ENCODE results near the gene GFRA3. TPM values are rescaled to one million over a fixed set of nuclear protein-coding genes. Genes with fewer than 3 reads are reported as not detected.
"Not testable (repeated sequence)": the region's sequence is repeated elsewhere in the genome, so short reads cannot be mapped to it uniquely, and the experiment has no call there.

Gene GFRA3
- polyA plus RNA-seq, 1 donor: 3.2 TPM

DNA sequence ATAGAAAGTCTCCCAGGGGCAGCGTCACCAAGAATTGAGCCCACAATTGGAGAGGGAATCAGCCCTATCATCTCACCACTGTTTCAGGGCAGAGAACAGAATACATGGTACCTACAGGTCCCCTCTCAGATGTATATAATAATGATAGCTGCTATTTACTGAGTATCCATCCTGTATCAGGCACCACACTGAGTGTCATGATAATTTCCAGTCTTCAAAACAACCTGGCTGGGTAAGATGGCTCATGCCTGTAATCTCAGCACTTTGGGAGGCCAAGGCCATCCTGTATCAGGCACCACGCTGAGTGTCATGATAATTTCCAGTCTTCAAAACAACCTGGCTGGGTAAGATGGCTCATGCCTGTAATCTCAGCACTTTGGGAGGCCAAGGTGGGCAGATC is 26.6 kb downstream of the GFRA3 start:
- not testable (repeated sequence) for DNase-seq

GRCh38 chr5:138246822-138247221 is 27.6 kb downstream of the GFRA3 start:
- DNase-seq: no peak

DNA sequence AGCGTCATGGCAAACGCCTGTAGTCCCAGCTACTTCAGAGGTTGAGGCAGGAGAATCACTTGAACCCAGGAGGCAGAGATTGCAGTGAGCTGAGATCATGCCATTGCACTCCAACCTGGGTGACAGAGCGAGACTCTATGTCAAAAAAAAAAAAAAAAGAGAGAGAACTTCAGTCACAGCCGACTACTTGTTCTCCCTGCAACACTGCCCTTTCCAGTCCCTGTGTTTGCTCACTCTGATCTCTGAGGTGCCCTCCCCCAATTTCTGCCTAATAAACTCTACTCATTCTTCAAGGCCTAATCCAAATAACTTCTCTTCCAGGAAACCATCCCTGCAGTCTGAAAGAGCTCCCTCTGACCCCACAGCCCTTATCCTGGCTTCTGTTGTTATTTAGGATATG is 28.1 kb downstream of the GFRA3 start:
- no peak for DNase-seq

DNA sequence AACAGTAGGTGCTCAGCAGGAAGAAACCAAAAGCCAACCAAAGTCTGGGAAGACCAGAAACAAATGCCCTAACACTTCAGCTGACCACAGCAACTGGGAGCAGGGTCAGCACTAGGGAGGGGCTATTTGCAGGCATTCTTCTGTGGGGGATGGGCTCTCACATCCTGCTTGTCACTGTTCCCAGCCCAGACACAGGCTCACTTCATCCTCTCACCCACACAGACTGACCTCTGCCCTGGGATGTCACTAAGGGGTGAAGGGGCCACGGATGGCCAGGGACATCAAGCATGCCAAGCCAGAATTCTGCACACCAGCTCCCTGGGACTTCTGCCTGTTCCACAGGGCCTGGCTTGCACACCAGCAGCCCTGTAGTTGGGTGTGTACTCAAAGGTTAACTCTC is 28.7 kb downstream of the GFRA3 start:
- no peak for DNase-seq

- no peak for DNase-seq
Observed at GRCh38 chr5:138243794-138244193, 30.6 kb downstream of the GFRA3 start.

GRCh38 chr5:138241688-138242571 is 32.5 kb downstream of the GFRA3 start:
- DNase-seq: peak; percentile 33

- DNase-seq: no peak
Observed at GRCh38 chr5:138240650-138241385, 33.6 kb downstream of the GFRA3 start.

GRCh38 chr5:138238034-138238433 is 36.4 kb downstream of the GFRA3 start:
- DNase-seq: no peak

GRCh38 chr5:138234651-138235050 is 39.8 kb downstream of the GFRA3 start:
- no peak for DNase-seq

GRCh38 chr5:138233280-138233679 is 41.1 kb downstream of the GFRA3 start:
- DNase-seq: no peak

DNA sequence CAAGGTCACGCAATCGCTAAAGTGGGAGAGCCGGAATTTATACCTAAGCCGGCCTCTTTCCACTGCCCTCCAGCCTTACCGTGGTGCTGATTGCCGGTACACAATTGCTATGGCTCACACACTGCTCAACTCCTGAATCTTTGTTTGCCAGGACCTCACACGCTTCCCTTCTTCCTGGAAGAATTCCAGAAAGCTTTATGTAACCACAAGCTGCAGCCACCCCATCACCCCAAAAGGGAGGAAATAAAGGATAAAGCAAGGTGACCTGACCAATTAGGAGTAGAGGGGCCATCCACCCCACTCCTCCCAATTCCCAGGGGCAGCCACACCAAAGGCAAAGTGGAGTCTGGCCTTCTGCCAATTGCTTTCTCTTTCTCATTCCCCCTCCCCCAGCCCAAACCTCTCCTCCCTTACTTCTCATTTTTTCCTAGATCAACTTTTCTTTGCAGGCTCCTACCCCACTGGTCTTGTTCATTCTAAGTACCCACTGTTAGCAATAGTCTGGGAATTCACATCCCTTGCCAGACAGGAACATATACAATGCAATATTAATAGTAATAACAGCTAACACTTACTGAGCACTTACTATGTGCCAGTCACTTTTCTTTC is 43.3 kb downstream of the GFRA3 start:
- DNase-seq: no peak

DNA sequence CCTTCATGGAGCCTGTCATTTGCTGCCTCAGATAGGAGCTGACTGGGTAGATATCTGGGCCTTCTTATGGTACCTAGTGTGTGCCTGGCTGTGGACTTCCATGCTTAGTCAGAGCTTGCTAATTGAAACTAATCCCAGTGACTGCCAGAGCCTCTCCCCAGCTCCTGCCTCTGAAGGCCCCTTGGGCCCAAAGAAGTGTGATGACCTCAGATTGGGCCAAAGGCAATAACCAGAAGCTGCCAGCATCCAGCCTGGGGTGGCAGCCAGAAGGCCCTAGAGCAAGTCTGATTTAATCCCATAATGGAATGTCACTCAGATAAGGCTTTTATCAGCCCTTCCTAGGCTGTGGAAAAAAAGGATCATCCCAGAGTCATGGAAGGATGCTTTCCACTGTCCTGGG is 44.2 kb downstream of the GFRA3 start:
- no peak for DNase-seq

DNA sequence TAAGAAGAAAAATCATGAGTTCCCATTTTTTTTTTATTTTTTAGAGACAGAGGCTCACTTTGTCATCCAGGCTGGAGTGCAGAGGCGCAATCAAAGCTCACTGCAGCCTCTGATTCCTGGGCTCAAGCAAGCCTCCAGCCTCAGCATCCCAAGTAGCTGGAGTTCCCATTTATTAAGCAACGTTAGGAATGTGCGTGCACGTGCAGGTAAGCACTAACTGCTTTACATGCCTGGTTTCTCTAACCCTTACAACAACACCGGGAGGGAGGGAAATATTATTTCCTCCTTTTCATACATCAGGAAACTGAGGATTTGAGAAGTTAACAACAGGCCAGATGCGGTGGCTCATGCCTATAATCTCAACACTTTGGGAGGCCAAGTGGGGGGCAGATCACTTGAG is 45.0 kb downstream of the GFRA3 start:
- DNase-seq: no peak

DNA sequence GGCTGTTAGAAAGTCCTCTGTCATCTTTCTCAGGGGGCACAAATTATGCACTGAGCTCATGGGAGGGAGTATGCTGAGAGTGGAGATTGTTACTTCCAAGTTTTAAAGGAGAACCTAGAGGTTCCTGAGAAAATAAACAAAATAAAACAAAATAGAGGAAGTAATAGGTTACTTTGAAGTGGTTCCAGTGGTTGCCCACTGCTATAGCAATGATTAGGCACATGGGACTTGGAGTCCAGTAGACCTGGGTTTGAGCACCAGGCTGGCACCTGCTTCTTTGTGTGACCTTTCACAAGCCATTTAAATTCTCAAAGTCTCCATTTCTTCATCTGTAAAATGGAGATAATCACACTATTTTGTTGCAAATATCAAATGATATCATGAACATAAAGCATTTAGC is 47.5 kb downstream of the GFRA3 start:
- no peak for DNase-seq

DNA sequence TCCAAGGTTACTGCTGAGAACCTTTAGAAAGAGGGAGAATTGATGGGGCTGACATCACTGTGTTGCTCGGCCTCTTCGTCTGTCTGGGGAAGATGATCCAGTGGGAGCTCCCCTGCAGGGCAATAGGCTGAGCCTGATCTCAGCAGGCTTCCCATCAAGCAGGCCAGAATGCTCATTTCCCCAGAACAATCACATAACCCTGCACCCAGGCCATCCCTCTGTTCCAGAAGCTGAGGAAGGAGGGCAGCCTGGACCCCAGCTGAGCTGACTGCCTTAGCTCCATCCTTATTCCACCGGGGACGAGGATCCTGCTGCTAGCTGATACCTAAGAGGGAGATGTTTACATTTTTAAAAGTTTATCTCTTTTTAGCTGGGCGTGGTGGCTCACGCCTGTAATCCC is 49.7 kb downstream of the GFRA3 start:
- no peak for DNase-seq

- DNase-seq: no peak
Observed at GRCh38 chr5:138223532-138223931, 50.9 kb downstream of the GFRA3 start.

DNA sequence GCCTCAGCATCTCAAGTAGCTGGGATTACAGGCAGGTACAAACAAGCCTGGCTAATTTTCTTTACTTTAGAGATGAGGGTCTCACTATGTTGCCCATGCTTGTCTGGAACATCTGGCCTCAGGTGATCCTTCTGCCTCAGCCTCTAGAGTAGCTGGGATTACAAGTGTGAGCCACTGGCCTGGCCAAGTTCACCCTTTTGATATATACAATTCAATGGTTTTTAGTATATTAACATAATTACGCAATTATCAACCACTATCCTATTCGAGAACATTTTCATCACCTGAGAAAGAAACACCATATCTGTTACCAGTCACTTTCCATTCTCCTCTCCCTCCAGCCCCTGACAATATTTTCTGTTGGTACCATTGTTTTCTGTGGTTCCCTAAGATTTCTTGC is 57.6 kb downstream of the GFRA3 start:
- no peak for DNase-seq

DNA sequence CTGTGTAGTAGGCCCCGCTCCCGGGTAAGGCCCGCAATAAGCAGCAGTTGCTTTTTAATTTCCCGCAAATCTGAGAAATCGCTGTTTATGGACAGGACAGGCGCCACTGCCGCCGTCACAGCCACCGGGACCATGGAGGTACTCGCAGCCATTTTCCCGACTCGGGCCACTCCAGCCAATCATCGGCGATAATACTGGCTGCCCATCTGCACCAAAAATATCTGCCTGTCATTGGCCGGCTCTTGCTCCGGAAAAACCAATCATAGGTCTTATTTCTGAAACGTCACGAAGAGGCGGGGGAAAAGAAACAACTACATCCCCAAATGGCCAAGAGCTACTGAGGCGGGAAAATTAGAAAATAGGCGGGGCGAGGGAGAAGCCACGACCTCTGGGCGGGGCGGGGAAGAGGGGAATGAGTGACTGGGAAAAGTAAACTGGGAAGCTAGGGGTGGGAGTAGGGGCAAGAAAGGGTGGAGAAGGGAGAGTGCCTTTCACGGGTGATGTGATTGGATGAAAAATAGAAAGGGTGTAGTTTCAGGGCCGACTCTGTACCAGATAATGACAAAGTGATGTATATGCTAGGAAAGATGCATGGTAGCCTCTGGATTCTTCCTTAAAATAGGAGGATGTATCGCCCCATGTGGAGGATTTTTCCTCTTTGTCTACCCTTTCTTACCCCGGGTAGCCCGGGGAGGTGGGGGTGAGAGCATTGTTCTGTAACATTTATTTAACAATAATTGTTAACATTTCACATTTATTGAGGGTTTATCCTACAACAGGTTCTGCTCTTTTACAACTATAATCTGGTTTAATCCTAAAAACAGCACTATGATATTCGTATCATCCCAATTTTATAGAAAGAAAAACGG is 61.0 kb downstream of the GFRA3 start, which contains the start of gene CDC23:
Gene CDC23 (minus strand): TSS at position 163 of the 869 bp plus-strand sequence. CDS start 11 bp downstream, at position 152.
- DNase-seq: peak; percentile 99

GRCh38 chr5:138212828-138213160 is 61.6 kb downstream of the GFRA3 start:
- no peak for DNase-seq

- no peak for DNase-seq
Observed at GRCh38 chr5:138210985-138211384, 63.4 kb downstream of the GFRA3 start.
